ENCODE measurements around the gene HNRNPCL1. TPM values are rescaled to one million over a fixed set of nuclear protein-coding genes. Genes with fewer than 3 reads are reported as not detected.
"Not testable (repeated sequence)": the region's sequence is repeated elsewhere in the genome, so short reads cannot be mapped to it uniquely, and the experiment has no call there.

The HNRNPCL1 gene
- polyA plus RNA-seq, 1 donor (not counting 4 experiments of a cell fraction or from before 2014, with no cell fraction given), result not detected

DNA sequence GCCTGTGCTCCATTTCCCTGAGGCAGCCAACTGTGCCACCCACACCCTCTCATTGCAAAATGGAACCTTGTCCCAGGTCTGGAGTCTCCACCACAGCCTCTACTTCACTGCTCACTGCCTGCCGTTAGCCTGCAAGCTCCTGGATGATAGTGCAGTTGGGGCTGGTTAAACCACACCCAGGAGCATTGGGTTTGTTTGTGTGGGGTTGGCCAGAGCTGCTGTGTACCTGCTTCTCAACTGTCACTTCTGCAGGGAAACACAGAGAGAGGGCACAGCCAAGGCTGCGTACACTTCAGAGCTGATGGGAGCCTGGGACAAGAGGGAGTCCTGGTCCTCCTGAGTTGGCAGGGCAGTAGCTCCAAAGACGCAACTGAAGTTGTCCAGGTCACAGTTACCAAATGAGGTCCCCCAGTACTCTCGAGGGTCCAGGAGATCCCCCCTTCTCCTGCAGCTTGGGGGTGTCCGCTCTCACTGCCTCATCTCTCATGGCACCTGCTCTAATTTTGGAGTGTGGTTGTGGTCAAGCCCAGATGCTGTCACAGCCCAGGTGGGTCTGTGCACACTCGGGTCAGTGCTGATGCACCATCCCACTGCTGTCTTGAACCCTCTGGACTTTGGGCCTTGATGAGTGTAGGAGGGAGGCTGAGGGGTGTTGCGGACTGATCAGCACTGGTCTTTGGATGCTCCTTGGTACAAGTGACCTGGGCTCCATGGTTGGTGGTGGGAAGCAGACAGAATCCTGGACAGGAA lies 14.8 kb upstream of the HNRNPCL1 start:
- H3K9me3 ChIP-seq (ENCODE audit: control insufficient read depth, low read depth, low read length); dilution Hi-C loops (cut with MboI; ENCODE audit: extremely low pct_ligation_motif_present, low sequenced_read_pairs); H3K27ac ChIP-seq (ENCODE audit: control insufficient read depth, insufficient read depth, low read length); H3K79me2 ChIP-seq (ENCODE audit: control insufficient read depth, insufficient read depth, low read length); H3K4me2 ChIP-seq (ENCODE audit: control insufficient read depth, extremely low read depth, insufficient read depth, low read depth, low read length); H3K36me3 ChIP-seq (ENCODE audit: control insufficient read depth in 2 of 2, extremely low read depth in 1 of 2, insufficient read depth in 2 of 2, low read length in 2 of 2); H3K9ac ChIP-seq (ENCODE audit: control insufficient read depth, extremely low read depth, insufficient read depth, low read length); H3K4me1 ChIP-seq (ENCODE audit: control insufficient read depth, extremely low read depth, insufficient read depth, low read length); DNase-seq (ENCODE audit: low read depth, low spot score); H3K27me3 ChIP-seq (ENCODE audit: control insufficient read depth, extremely low read depth, insufficient read depth, low read length); H4K20me1 ChIP-seq (ENCODE audit: control insufficient read depth, extremely low read depth, insufficient read depth, low read length); H3K4me3 ChIP-seq (ENCODE audit: control insufficient read depth in 2 of 3, extremely low read depth in 1 of 3, insufficient read depth in 2 of 3, low read depth in 1 of 3, low read length in 3 of 3); H2AFZ ChIP-seq (ENCODE audit: control insufficient read depth, low read length); H3K9me1 ChIP-seq (ENCODE audit: control insufficient read depth, extremely low read depth, insufficient read depth, low read length); FAIRE-seq: not testable (repeated sequence)

GRCh38 chr1:12856786-12857185 lies 8.3 kb upstream of the HNRNPCL1 start, which contains the start of gene PRAMEF2:
Gene PRAMEF2, plus strand, starts transcription at chr1:12857086. Its CDS starts 1,924 bp downstream, at chr1:12859010.
- H3K27ac ChIP-seq (ENCODE audit: control insufficient read depth, insufficient read depth, low read length); H3K9me3 ChIP-seq (ENCODE audit: control insufficient read depth, low read depth, low read length); DNase-seq (ENCODE audit: low read depth, low spot score); FAIRE-seq; dilution Hi-C loops (cut with MboI; ENCODE audit: extremely low pct_ligation_motif_present, low sequenced_read_pairs); H3K27me3 ChIP-seq (ENCODE audit: control insufficient read depth, extremely low read depth, insufficient read depth, low read length); H3K79me2 ChIP-seq (ENCODE audit: control insufficient read depth, insufficient read depth, low read length); H4K20me1 ChIP-seq (ENCODE audit: control insufficient read depth, extremely low read depth, insufficient read depth, low read length); H3K4me1 ChIP-seq (ENCODE audit: control insufficient read depth, extremely low read depth, insufficient read depth, low read length); H2AFZ ChIP-seq (ENCODE audit: control insufficient read depth, low read length); H3K4me3 ChIP-seq (ENCODE audit: control insufficient read depth in 2 of 3, extremely low read depth in 1 of 3, insufficient read depth in 2 of 3, low read depth in 1 of 3, low read length in 3 of 3); H3K9ac ChIP-seq (ENCODE audit: control insufficient read depth, extremely low read depth, insufficient read depth, low read length); H3K9me1 ChIP-seq (ENCODE audit: control insufficient read depth, extremely low read depth, insufficient read depth, low read length); H3K36me3 ChIP-seq (ENCODE audit: control insufficient read depth in 2 of 2, extremely low read depth in 1 of 2, insufficient read depth in 2 of 2, low read length in 2 of 2); H3K4me2 ChIP-seq (ENCODE audit: control insufficient read depth, extremely low read depth, insufficient read depth, low read depth, low read length): not testable (repeated sequence)

DNA sequence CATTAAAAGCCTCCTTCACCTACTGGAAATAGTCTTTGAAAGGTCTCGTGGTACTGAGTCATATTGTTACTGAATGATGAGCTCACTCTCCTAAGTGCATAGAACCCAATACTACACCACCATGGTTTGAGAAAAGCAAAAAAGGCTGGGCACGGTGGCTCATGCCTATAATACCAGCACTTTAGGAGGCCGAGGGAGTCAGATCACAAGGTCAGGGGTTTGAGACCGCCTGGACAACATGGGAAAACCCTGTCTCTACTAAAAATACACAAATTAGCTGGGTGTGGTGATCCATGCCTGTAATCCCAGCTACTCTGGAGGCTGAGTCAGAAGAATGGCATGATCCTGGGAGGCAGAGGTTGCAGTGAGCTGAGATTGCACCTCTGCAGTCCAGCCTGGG lies 3.3 kb upstream of the HNRNPCL1 start:
- dilution Hi-C loops (cut with MboI; ENCODE audit: extremely low pct_ligation_motif_present, low sequenced_read_pairs), result no loop called here
- Histone ChIP-seq H3K9me1 (ENCODE audit: control insufficient read depth, extremely low read depth, insufficient read depth, low read length) (no peaks in the 10 kb centered on the region), H3K4me3 (ENCODE audit: control insufficient read depth in 2 of 3, extremely low read depth in 1 of 3, insufficient read depth in 2 of 3, low read depth in 1 of 3, low read length in 3 of 3) (no peak overlapping the region), H3K27ac (ENCODE audit: control insufficient read depth, insufficient read depth, low read length) (peak overlapping the region; percentile 81), H2AFZ (ENCODE audit: control insufficient read depth, low read length) (peak overlapping the region; percentile 80), H3K4me1 (ENCODE audit: control insufficient read depth, extremely low read depth, insufficient read depth, low read length) (peaks cover 3% of the 10 kb centered on the region), H3K27me3 (ENCODE audit: control insufficient read depth, extremely low read depth, insufficient read depth, low read length) (no peaks in the 10 kb centered on the region), H3K36me3 (ENCODE audit: control insufficient read depth in 2 of 2, extremely low read depth in 1 of 2, insufficient read depth in 2 of 2, low read length in 2 of 2) (no peaks in the 10 kb centered on the region), H3K9me3 (ENCODE audit: control insufficient read depth, low read depth, low read length) (no peaks in the 10 kb centered on the region), H3K79me2 (ENCODE audit: control insufficient read depth, insufficient read depth, low read length) (no peaks in the 10 kb centered on the region), H3K9ac (ENCODE audit: control insufficient read depth, extremely low read depth, insufficient read depth, low read length) (peak overlapping the region; percentile 22), H3K4me2 (ENCODE audit: control insufficient read depth, extremely low read depth, insufficient read depth, low read depth, low read length) (no peak overlapping the region), H4K20me1 (ENCODE audit: control insufficient read depth, extremely low read depth, insufficient read depth, low read length) (no peaks in the 10 kb centered on the region)
- no peak for TF ChIP-seq EZH2 (IDR thresholded peaks at IDR 0.05; ENCODE audit: low read length)
- TF ChIP-seq, protein P1, sequence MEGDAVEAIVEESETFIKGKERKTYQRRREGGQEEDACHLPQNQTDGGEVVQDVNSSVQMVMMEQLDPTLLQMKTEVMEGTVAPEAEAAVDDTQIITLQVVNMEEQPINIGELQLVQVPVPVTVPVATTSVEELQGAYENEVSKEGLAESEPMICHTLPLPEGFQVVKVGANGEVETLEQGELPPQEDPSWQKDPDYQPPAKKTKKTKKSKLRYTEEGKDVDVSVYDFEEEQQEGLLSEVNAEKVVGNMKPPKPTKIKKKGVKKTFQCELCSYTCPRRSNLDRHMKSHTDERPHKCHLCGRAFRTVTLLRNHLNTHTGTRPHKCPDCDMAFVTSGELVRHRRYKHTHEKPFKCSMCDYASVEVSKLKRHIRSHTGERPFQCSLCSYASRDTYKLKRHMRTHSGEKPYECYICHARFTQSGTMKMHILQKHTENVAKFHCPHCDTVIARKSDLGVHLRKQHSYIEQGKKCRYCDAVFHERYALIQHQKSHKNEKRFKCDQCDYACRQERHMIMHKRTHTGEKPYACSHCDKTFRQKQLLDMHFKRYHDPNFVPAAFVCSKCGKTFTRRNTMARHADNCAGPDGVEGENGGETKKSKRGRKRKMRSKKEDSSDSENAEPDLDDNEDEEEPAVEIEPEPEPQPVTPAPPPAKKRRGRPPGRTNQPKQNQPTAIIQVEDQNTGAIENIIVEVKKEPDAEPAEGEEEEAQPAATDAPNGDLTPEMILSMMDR (optimal IDR thresholded peaks at IDR 0.05 in 1 of 3, IDR thresholded peaks at IDR 0.05 in 1 of 3, conservative IDR thresholded peaks at IDR 0.05 in 1 of 3; ENCODE audit: extremely low read depth in 1 of 3, insufficient read depth in 2 of 3, low read length in 3 of 3), result no peak
- FAIRE-seq (no peak), DNase-seq (ENCODE audit: low read depth, low spot score) (peak; percentile 11)

- H3K9ac ChIP-seq (ENCODE audit: control insufficient read depth, extremely low read depth, insufficient read depth, low read length); H3K4me3 ChIP-seq (ENCODE audit: control insufficient read depth in 2 of 3, extremely low read depth in 1 of 3, insufficient read depth in 2 of 3, low read depth in 1 of 3, low read length in 3 of 3); dilution Hi-C loops (cut with MboI; ENCODE audit: extremely low pct_ligation_motif_present, low sequenced_read_pairs); FAIRE-seq; H3K4me2 ChIP-seq (ENCODE audit: control insufficient read depth, extremely low read depth, insufficient read depth, low read depth, low read length); H4K20me1 ChIP-seq (ENCODE audit: control insufficient read depth, extremely low read depth, insufficient read depth, low read length); DNase-seq (ENCODE audit: low read depth, low spot score); H3K27me3 ChIP-seq (ENCODE audit: control insufficient read depth, extremely low read depth, insufficient read depth, low read length); H3K27ac ChIP-seq (ENCODE audit: control insufficient read depth, insufficient read depth, low read length); H3K4me1 ChIP-seq (ENCODE audit: control insufficient read depth, extremely low read depth, insufficient read depth, low read length); H3K9me3 ChIP-seq (ENCODE audit: control insufficient read depth, low read depth, low read length); H2AFZ ChIP-seq (ENCODE audit: control insufficient read depth, low read length); H3K79me2 ChIP-seq (ENCODE audit: control insufficient read depth, insufficient read depth, low read length); H3K9me1 ChIP-seq (ENCODE audit: control insufficient read depth, extremely low read depth, insufficient read depth, low read length); H3K36me3 ChIP-seq (ENCODE audit: control insufficient read depth in 2 of 2, extremely low read depth in 1 of 2, insufficient read depth in 2 of 2, low read length in 2 of 2): not testable (repeated sequence)
These were observed 15.3 kb downstream of the HNRNPCL1 start for GRCh38 chr1:12833251-12833650.
